NCI-H146 treated with DMSO at 0.1 percent for 48 hours (cell line): ENCODE data around the gene DTX2.
"Not testable (repeated sequence)": the region's sequence is repeated elsewhere in the genome, so short reads cannot be mapped to it uniquely, and the experiment has no call there.

Source experiments
- DNase-seq: peaks from one replicate; lab custom pipeline; 2025; ENCODE audit not compliant: unreplicated experiment; lab: John Stamatoyannopoulos, UW

The DTX2 gene

GRCh38 chr7:76511200-76511910 lies 49.8 kb downstream of the DTX2 start:
- not testable (repeated sequence) for DNase-seq

- not testable (repeated sequence) for DNase-seq
Measured at GRCh38 chr7:76511911-76512885, 50.7 kb downstream of the DTX2 start.

- DNase-seq, result no peak
Measured at GRCh38 chr7:76512941-76513816, 51.7 kb downstream of the DTX2 start.

- no peak for DNase-seq
Measured at GRCh38 chr7:76513817-76514799, 52.6 kb downstream of the DTX2 start.

- DNase-seq, result no peak
Measured at GRCh38 chr7:76514926-76515771, 53.6 kb downstream of the DTX2 start.

- no peak for DNase-seq
Measured at GRCh38 chr7:76515999-76516443, 54.5 kb downstream of the DTX2 start.

- DNase-seq, result not testable (repeated sequence)
Measured at GRCh38 chr7:76516932-76517331, 55.4 kb downstream of the DTX2 start.

- not testable (repeated sequence) for DNase-seq
Measured at GRCh38 chr7:76526183-76526582, 64.7 kb downstream of the DTX2 start.

GRCh38 chr7:76531643-76532042 lies 70.1 kb downstream of the DTX2 start:
- not testable (repeated sequence) for DNase-seq

- DNase-seq, result not testable (repeated sequence)
Measured at GRCh38 chr7:76543197-76543596, 81.7 kb downstream of the DTX2 start, which contains the start of gene SPDYE16. Gene SPDYE16, minus strand, starts transcription at chr7:76543297. Its CDS starts 1,838 bp downstream, at chr7:76541459.

GRCh38 chr7:76549025-76549854 lies 87.7 kb downstream of the DTX2 start:
- DNase-seq, result peak; percentile 44

- DNase-seq, result not testable (repeated sequence)
Measured at GRCh38 chr7:76549855-76550248, 88.3 kb downstream of the DTX2 start.

- DNase-seq, result not testable (repeated sequence)
Measured at GRCh38 chr7:76551992-76552391, 90.5 kb downstream of the DTX2 start.
